GM23338 (cell line): ENCODE measurements around the gene IL12B. TPM values are rescaled to one million over a fixed set of nuclear protein-coding genes. Genes with fewer than 3 reads are reported as not detected.

Experiments used
- ATAC-seq: fragments of 200-7000 bp; cut with Tn5 transposase; 3 replicates; pipeline ENCODE4 v1.9.1; 2020
- DNase-seq: peaks from one replicate; pipeline ENCODE4 v3.0.0-alpha.2; 2015; ENCODE audit warnings: low spot score
- H2AFZ ChIP-seq: fragments of 200-600 bp; sonication (generic); 2 replicates; pipeline ENCODE4 v1.8.0; 2016; ENCODE audit warnings: antibody characterized with exemption, mild to moderate bottlenecking, moderate library complexity
- H3F3A ChIP-seq: fragments of 200-600 bp; sonication (generic); replicated peaks from 2 replicates; pipeline ENCODE4 v1.8.0; 2017; ENCODE audit warnings: antibody characterized with exemption, mixed run types, low read depth
- H3K27ac ChIP-seq: fragments of 200-600 bp; sonication (generic); 2 replicates; pipeline ENCODE4 v1.6.1; 2016; ENCODE audit warnings: low read depth
- H3K27me3 ChIP-seq: fragments of 200-600 bp; sonication (generic); 2 replicates; pipeline ENCODE4 v1.8.0; 2016; ENCODE audit warnings: mild to moderate bottlenecking, mixed run types, moderate library complexity; ENCODE audit not compliant: insufficient read depth
- H3K36me3 ChIP-seq: fragments of 200-600 bp; sonication (generic); 2 replicates; pipeline ENCODE4 v1.8.0; 2016; ENCODE audit warnings: mild to moderate bottlenecking; ENCODE audit not compliant: insufficient read depth
- H3K4me1 ChIP-seq: fragments of 200-600 bp; sonication (generic); 2 replicates; pipeline ENCODE4 v1.8.0; 2016; ENCODE audit warnings: mild to moderate bottlenecking, moderate library complexity; ENCODE audit not compliant: insufficient read depth
- H3K4me2 ChIP-seq: fragments of 200-600 bp; sonication (generic); 2 replicates; pipeline ENCODE4 v1.7.1; 2017; ENCODE audit warnings: mixed run types
- H3K4me3 ChIP-seq: fragments of 200-600 bp; sonication (generic); 2 replicates; pipeline ENCODE4 v1.6.1; 2016; ENCODE audit warnings: mixed run types
- H3K79me2 ChIP-seq: fragments of 200-600 bp; sonication (generic); replicated peaks from 2 replicates; pipeline ENCODE4 v1.8.0; 2017; ENCODE audit warnings: mild to moderate bottlenecking; ENCODE audit not compliant: insufficient read depth
- H3K9me2 ChIP-seq: fragments of 200-600 bp; sonication (generic); 2 replicates; pipeline ENCODE4 v1.8.0; 2017; ENCODE audit not compliant: insufficient read depth
- H4K20me1 ChIP-seq: fragments of 200-600 bp; sonication (generic); replicated peaks from 2 replicates; pipeline ENCODE4 v1.8.0; 2017; ENCODE audit warnings: mild to moderate bottlenecking; ENCODE audit not compliant: insufficient read depth
- H3K27ac Mint-ChIP-seq: 2 replicates; pipeline ENCODE4 v1.8.0; 2020; ENCODE audit warnings: inconsistent platforms, mild to moderate bottlenecking, moderate library complexity, mixed read lengths
- H3K27me3 Mint-ChIP-seq: 3 replicates; pipeline ENCODE4 v1.8.0; 2022; ENCODE audit warnings: low read depth, mild to moderate bottlenecking, moderate library complexity, mixed read lengths, inconsistent platforms; ENCODE audit not compliant: insufficient read depth, poor library complexity
- H3K36me3 Mint-ChIP-seq: 3 replicates; pipeline ENCODE4 v1.8.0; 2021; ENCODE audit warnings: low read depth, mild to moderate bottlenecking, inconsistent platforms, moderate library complexity, mixed read lengths
- H3K4me1 Mint-ChIP-seq: 3 replicates; pipeline ENCODE4 v1.8.0; 2020; ENCODE audit warnings: mild to moderate bottlenecking, inconsistent platforms, mixed read lengths
- H3K4me3 Mint-ChIP-seq: 3 replicates; pipeline ENCODE4 v1.8.0; 2021; ENCODE audit warnings: moderate library complexity, mild to moderate bottlenecking, inconsistent platforms, mixed read lengths
- H3K9me3 Mint-ChIP-seq: 3 replicates; pipeline ENCODE4 v1.8.0; 2020; ENCODE audit warnings: moderate library complexity, mild to moderate bottlenecking, inconsistent platforms, mixed read lengths
- CTCF ChIP-seq, 2 experiments: fragments of 200-600 bp in 1 of 2; sonication (generic) in 1 of 2; conservative IDR thresholded peaks; 2 replicates each; pipeline versions ENCODE4 v1.5.1 to v1.6.1; 2016 to 2017; ENCODE audit warnings: antibody characterized with exemption in 2 of 2, low read depth in 2 of 2, mild to moderate bottlenecking in 2 of 2, moderate library complexity in 1 of 2
- ETS1 ChIP-seq: IDR thresholded peaks from 2 replicates; pipeline ENCODE4 v1.6.1; 2016; ENCODE audit warnings: antibody characterized with exemption
- EZH2 ChIP-seq: fragments of 200-600 bp; sonication (generic); IDR thresholded peaks from one replicate; pipeline ENCODE4 v1.8.0; 2017; ENCODE audit warnings: antibody characterized with exemption, mild to moderate bottlenecking, low read depth; ENCODE audit not compliant: unreplicated experiment
- EZH2phosphoT487 ChIP-seq: fragments of 200-600 bp; sonication (generic); IDR thresholded peaks from one replicate; pipeline ENCODE4 v1.8.1; 2018; ENCODE audit warnings: antibody characterized with exemption; ENCODE audit not compliant: unreplicated experiment
- JUNB ChIP-seq: IDR thresholded peaks from one replicate; pipeline ENCODE4 v1.6.1; 2016; ENCODE audit warnings: antibody characterized with exemption; ENCODE audit not compliant: unreplicated experiment
- NANOG ChIP-seq: IDR thresholded peaks from 2 replicates; pipeline ENCODE4 v1.6.1; 2016; ENCODE audit warnings: antibody characterized with exemption, borderline replicate concordance
- REST ChIP-seq: IDR thresholded peaks from one replicate; pipeline ENCODE4 v1.6.1; 2018; ENCODE audit warnings: antibody characterized with exemption; ENCODE audit not compliant: unreplicated experiment
- polyA plus RNA-seq: library from polyadenylated mRNA; unstranded; fragments of >200 nt; fragmentation: Nextera tagmentation; extraction: Ambion mirVana; gene quantifications from 2 replicates; pipeline ENCODE4 v1.2.1, GENCODE V29; 2016
- total RNA-seq: library from RNA; depleted of rRNA; stranded (reverse); fragments of >200 nt; shearing (Covaris generic); gene quantifications from 2 replicates; pipeline ENCODE4 v1.2.3, GENCODE V29; 2014

Gene IL12B
- total and polyA plus RNA-seq, 2 experiments from 2014 or later = not detected

- Mint-ChIP-seq H3K36me3 (no peaks in the 10 kb centered on the region; the same call in 2 of the 3 replicates), H3K27ac (no peak overlapping the region), H3K9me3 (no peaks in the 10 kb centered on the region), H3K27me3 (peaks cover 4% of the 10 kb centered on the region), H3K4me1 (no peaks in the 10 kb centered on the region), H3K4me3 (no peak overlapping the region)
- no peak for DNase-seq
- Histone ChIP-seq H2AFZ (no peak overlapping the region), H3K27me3 (no peaks in the 10 kb centered on the region), H3K4me1 (no peaks in the 10 kb centered on the region), H3K4me3 (no peak overlapping the region), H4K20me1 (no peaks in the 10 kb centered on the region), H3K27ac (no peak overlapping the region), H3K4me2 (no peak overlapping the region), H3K79me2 (no peaks in the 10 kb centered on the region), H3F3A (no peaks in the 10 kb centered on the region), H3K9me2 (no peaks in the 10 kb centered on the region), H3K36me3 (no peaks in the 10 kb centered on the region)
- no peak for ATAC-seq
- no peak for TF ChIP-seq NANOG
- no peak for TF ChIP-seq EZH2phosphoT487
- no peak for TF ChIP-seq REST
- no peak for TF ChIP-seq EZH2
- TF ChIP-seq JUNB = no peak
These were observed 39.5 kb downstream of the IL12B start for GRCh38 chr5:159290741-159291140.

GRCh38 chr5:159286420-159287035 is 43.8 kb downstream of the IL12B start:
- no peaks in the 10 kb centered on the region for H3K9me3 Mint-ChIP-seq
- Histone ChIP-seq H3K4me3 (no peak overlapping the region), H3K9me2 (no peaks in the 10 kb centered on the region), H2AFZ (no peak overlapping the region), H4K20me1 (no peaks in the 10 kb centered on the region), H3K27me3 (no peaks in the 10 kb centered on the region), H3K79me2 (no peaks in the 10 kb centered on the region), H3K4me1 (no peaks in the 10 kb centered on the region), H3K36me3 (peaks cover 3% of the 10 kb centered on the region; the same call in 1 of the 2 replicates), H3F3A (no peaks in the 10 kb centered on the region), H3K27ac (no peak overlapping the region), H3K4me2 (no peak overlapping the region)
- ATAC-seq = peak; percentile 50
- no peak overlapping the region for H3K27ac Mint-ChIP-seq
- TF ChIP-seq ETS1 (no peak), CTCF (conservative IDR thresholded peaks at IDR 0.05; ENCODE audit: low read depth in 2 of 2) (peak; percentile 56 to 66)
- H3K27me3 Mint-ChIP-seq = peaks cover 3% of the 10 kb centered on the region
- peaks cover 2% of the 10 kb centered on the region; the same call in 2 of the 3 replicates for H3K36me3 Mint-ChIP-seq
- H3K4me3 Mint-ChIP-seq = no peak overlapping the region
- no peaks in the 10 kb centered on the region for H3K4me1 Mint-ChIP-seq
- DNase-seq = peak; percentile 64
